ENCODE data around the gene ALDH8A1. TPM values are rescaled to one million over a fixed set of nuclear protein-coding genes. Genes with fewer than 3 reads are reported as not detected.

ALDH8A1 gene
- total and polyA plus RNA-seq, 2 of the 8 experiments (the other 6 are each of a cell fraction or from before 2014, with no cell fraction given) = 0.08 to 0.28 TPM

GRCh38 chr6:134908906-134909516, 40.9 kb downstream of the ALDH8A1 start:
- H3K4me3 ChIP-seq (ENCODE audit: extremely low read depth in 1 of 4, insufficient read depth in 2 of 4, low read depth in 3 of 4, low read length in 4 of 4) = no peak overlapping the region
- H3K4ac ChIP-seq (replicated peaks; ENCODE audit: insufficient read length, low read depth, low read length) = no peak overlapping the region
- H3K56ac ChIP-seq (replicated peaks; ENCODE audit: insufficient read length, low read depth, low read length) = no peak overlapping the region
- H3K27ac ChIP-seq (ENCODE audit: low read depth, low read length) = no peak overlapping the region
- H3K23me2 ChIP-seq (ENCODE audit: low read depth, low read length) = no peaks in the 10 kb centered on the region
- no peak overlapping the region for H4K5ac ChIP-seq (ENCODE audit: insufficient read length, low read depth, low read length)
- H3K36me3 ChIP-seq (ENCODE audit: control insufficient read depth in 2 of 4, insufficient read depth in 4 of 4, low read length in 3 of 4) = no peaks in the 10 kb centered on the region
- ChIA-PET POLR2A (ENCODE audit: partially characterized antibody) (interaction anchor here (1.0 kb wide), 1 partner anchor 45 kb away, joined by 3 read pairs; no protein-coding TSS in a partner anchor), CTCF (ENCODE audit: partially characterized antibody) (interaction anchor here (0.8 to 2.3 kb wide), 3 partner anchors 10 to 30 kb away, joined by 3 to 10 read pairs (median 3); no protein-coding TSS in a partner anchor)
- no peak overlapping the region for H2BK5ac ChIP-seq (ENCODE audit: low read depth, low read length)
- no peaks in the 10 kb centered on the region for H4K20me1 ChIP-seq (replicated peaks in 1 of 2; ENCODE audit: control insufficient read depth in 1 of 2, insufficient read depth in 2 of 2, low read length in 2 of 2)
- no peaks in the 10 kb centered on the region for H3K79me2 ChIP-seq (ENCODE audit: control insufficient read depth in 1 of 2, insufficient read depth in 2 of 2, low read length in 2 of 2)
- H2BK20ac ChIP-seq (ENCODE audit: low read length) = no peak overlapping the region
- no peak overlapping the region for H4K91ac ChIP-seq (replicated peaks; ENCODE audit: insufficient read length, low read length)
- H3K9ac ChIP-seq (replicated peaks in 1 of 4; ENCODE audit: extremely low read depth in 1 of 4, low read depth in 3 of 4, low read length in 3 of 4) = no peak overlapping the region
- H3K9me3 ChIP-seq (ENCODE audit: insufficient read depth in 2 of 2, low read depth in 1 of 2, low read length in 1 of 2) = no peaks in the 10 kb centered on the region
- TF ChIP-seq TCF12 (IDR thresholded peaks at IDR 0.05; ENCODE audit: low read depth, low read length) = no peak
- TF ChIP-seq FOSL1 (IDR thresholded peaks at IDR 0.05; ENCODE audit: insufficient read depth, low read depth, low read length) = no peak
- no peak for TF ChIP-seq YY1 (IDR thresholded peaks at IDR 0.05; ENCODE audit: low read depth, low read length)
- TF ChIP-seq SIX5 (IDR thresholded peaks at IDR 0.05; ENCODE audit: low read depth, low read length) = no peak
- no peak for TF ChIP-seq CBX5 (IDR thresholded peaks at IDR 0.05; ENCODE audit: low read depth, low read length)
- no peak for TF ChIP-seq CEBPB (IDR thresholded peaks at IDR 0.05; ENCODE audit: low read depth, low read length)
- no peak for TF ChIP-seq TAF7 (optimal IDR thresholded peaks at IDR 0.05; ENCODE audit: borderline replicate concordance, low read depth, low read length)
- no peak for TF ChIP-seq CHD1 (IDR thresholded peaks at IDR 0.05; ENCODE audit: low read depth, low read length)
- TF ChIP-seq RAD21 (IDR thresholded peaks at IDR 0.05 in 1 of 2, conservative IDR thresholded peaks at IDR 0.05 in 1 of 2; ENCODE audit: low read depth in 2 of 2, low read length in 2 of 2) = no peak
- no peak overlapping the region for H2AK5ac ChIP-seq (ENCODE audit: low read depth, low read length)
- no peak overlapping the region for H2AFZ ChIP-seq (ENCODE audit: low read length)
- H3K23ac ChIP-seq (ENCODE audit: insufficient read length) = no peak overlapping the region
- H4K8ac ChIP-seq (ENCODE audit: extremely low read depth, insufficient read depth, low read length) = 0 out of 2 replicates have a peak overlapping the region, but pooled peaks have one; percentile 23
- 90% methylated on average over 12 of the region's 12 CpGs; no CpG with 5 or more reads in 1 of the 2 experiments for WGBS, 2 experiments (ENCODE audit: extremely low coverage in 1 of 2, insufficient coverage in 1 of 2, insufficient read length in 1 of 2, insufficient replicate concordance in 2 of 2, low coverage in 1 of 2, low lambda C conversion rate in 2 of 2, missing lambda C conversion rate in 1 of 2)
- H3K18ac ChIP-seq (ENCODE audit: extremely low read depth, low read length) = no peak overlapping the region
- no peak overlapping the region for H3K14ac ChIP-seq (ENCODE audit: insufficient read length)
- no peak overlapping the region for H2BK120ac ChIP-seq (replicated peaks; ENCODE audit: low read depth, low read length)
- H3K4me2 ChIP-seq (ENCODE audit: insufficient read depth in 1 of 2, low read depth in 2 of 2, low read length in 2 of 2) = no peak overlapping the region
- no peaks in the 10 kb centered on the region for H3K27me3 ChIP-seq (replicated peaks in 1 of 4; ENCODE audit: control insufficient read depth in 3 of 4, extremely low read depth in 1 of 4, insufficient read depth in 3 of 4, low read length in 3 of 4)
- FAIRE-seq (no peak), DNase-seq (ENCODE audit: low read depth in 1 of 2, low spot score in 2 of 2) (no peak)
- no peaks in the 10 kb centered on the region for H3K79me1 ChIP-seq (ENCODE audit: low read depth, low read length)
- H3K4me1 ChIP-seq (replicated peaks in 1 of 4; ENCODE audit: control insufficient read depth in 3 of 4, insufficient read depth in 4 of 4, low read length in 3 of 4) = no peaks in the 10 kb centered on the region
- H2BK15ac ChIP-seq (ENCODE audit: low read length) = no peak overlapping the region
- H2BK12ac ChIP-seq (ENCODE audit: low read depth, low read length) = no peak overlapping the region
